NCI-H1436 treated with DMSO at 0.1 percent for 48 hours (cell line): ENCODE results near the gene CENPE.
"Not testable (repeated sequence)": the region's sequence is repeated elsewhere in the genome, so short reads cannot be mapped to it uniquely, and the experiment has no call there.

ENCODE experiments used
- DNase-seq: peaks from one replicate; lab custom pipeline; 2025; lab: John Stamatoyannopoulos, UW

Gene CENPE

GRCh38 chr4:103198111-103198765, at the start of gene CENPE:
TSS of gene CENPE (minus strand) at chr4:103198343. CDS start at chr4:103198319, 24 bp downstream.
- DNase-seq = peak; percentile 64

- DNase-seq = no peak
These were observed 46.1 kb upstream of the CENPE start for GRCh38 chr4:103244251-103244650.

- DNase-seq = not testable (repeated sequence)
These were observed 32.8 kb upstream of the CENPE start for GRCh38 chr4:103230938-103231337.

- not testable (repeated sequence) for DNase-seq
These were observed 25.4 kb upstream of the CENPE start for GRCh38 chr4:103223556-103223955.

- DNase-seq = no peak
These were observed 9.5 kb upstream of the CENPE start for GRCh38 chr4:103207673-103208072.

GRCh38 chr4:103204111-103204510, 6.0 kb upstream of the CENPE start:
- DNase-seq = no peak

- DNase-seq = no peak
These were observed 3.6 kb upstream of the CENPE start for GRCh38 chr4:103201724-103202123.

GRCh38 chr4:103201253-103201652, 3.1 kb upstream of the CENPE start:
- DNase-seq = no peak

- no peak for DNase-seq
These were observed 866 bp upstream of the CENPE start for GRCh38 chr4:103199009-103199408.

- DNase-seq = no peak
These were observed 405 bp downstream of the CENPE start for GRCh38 chr4:103197765-103198110.

GRCh38 chr4:103193457-103193856, 4.7 kb downstream of the CENPE start:
- DNase-seq = no peak

- no peak for DNase-seq
These were observed 27.1 kb downstream of the CENPE start for GRCh38 chr4:103171006-103171405.

- not testable (repeated sequence) for DNase-seq
These were observed 28.4 kb downstream of the CENPE start for GRCh38 chr4:103169750-103170149.

GRCh38 chr4:103168993-103169392, 29.1 kb downstream of the CENPE start:
- no peak for DNase-seq

GRCh38 chr4:103162176-103162575, 36.0 kb downstream of the CENPE start:
- no peak for DNase-seq

GRCh38 chr4:103158760-103159159, 39.4 kb downstream of the CENPE start:
- DNase-seq = no peak

GRCh38 chr4:103156106-103156505, 42.0 kb downstream of the CENPE start:
- DNase-seq = no peak

GRCh38 chr4:103152381-103152780, 45.8 kb downstream of the CENPE start:
- DNase-seq = no peak

GRCh38 chr4:103150677-103151076, 47.5 kb downstream of the CENPE start:
- DNase-seq = no peak

- DNase-seq = no peak
These were observed 53.2 kb downstream of the CENPE start for GRCh38 chr4:103144926-103145325.

GRCh38 chr4:103137446-103137827, 60.7 kb downstream of the CENPE start:
- no peak for DNase-seq

GRCh38 chr4:103136671-103137445, 61.3 kb downstream of the CENPE start:
- DNase-seq = no peak

- DNase-seq = no peak
These were observed 69.0 kb downstream of the CENPE start for GRCh38 chr4:103129174-103129573.

- no peak for DNase-seq
These were observed 72.0 kb downstream of the CENPE start for GRCh38 chr4:103126126-103126525.
